ENCODE data around the gene FRMD4A.

GRCh38 chr10:14048930-14049613 is 281.7 kb downstream of the FRMD4A start:
- TF ChIP-seq CTCF (IDR thresholded peaks at IDR 0.05) (no peak), POLR2AphosphoS5 (IDR thresholded peaks at IDR 0.05) (no peak), EP300 (IDR thresholded peaks at IDR 0.05) (no peak), POLR2A (IDR thresholded peaks at IDR 0.05) (no peak)

All from upper lobe of left lung (tissue), 4 donors.